CD8-positive, alpha-beta memory T cell (primary cell): ENCODE data around the gene ABHD17A. TPM values are rescaled to one million over a fixed set of nuclear protein-coding genes. Genes with fewer than 3 reads are reported as not detected.

Experiments used
- CTCF ChIA-PET: fragments of 350-600 bp; sonication (Branson Sonifier 250); formaldehyde crosslinking; loops from one replicate; lab custom pipeline; 2021; ENCODE audit warnings: antibody characterized with exemption; lab: Charles Lee
- POLR2A ChIA-PET: fragments of 350-600 bp; sonication (Branson Sonifier 250); formaldehyde crosslinking; loops from one replicate; lab custom pipeline; 2021; ENCODE audit warnings: antibody characterized with exemption; lab: Charles Lee
- DNase-seq, 5 donors: peaks; one replicate each; pipeline versions ENCODE4 v3.0.0 to v3.0.0-alpha.2; 2020 to 2022; ENCODE audit warnings: mixed read lengths in 1 of 5
- H3K27ac ChIP-seq: one replicate; pipeline ENCODE4 v1.7.0; 2013; ENCODE audit warnings: low read depth, mild to moderate bottlenecking, low read length, moderate library complexity
- H3K27me3 ChIP-seq: 2 replicates; pipeline ENCODE4 v1.7.0; 2013; ENCODE audit warnings: low read length, mild to moderate bottlenecking; ENCODE audit not compliant: insufficient read depth, poor library complexity, severe bottlenecking
- H3K36me3 ChIP-seq: 2 replicates; pipeline ENCODE4 v1.7.0; 2013; ENCODE audit warnings: mild to moderate bottlenecking, low read length, moderate library complexity; ENCODE audit not compliant: insufficient read depth
- H3K4me1 ChIP-seq: 2 replicates; pipeline ENCODE4 v1.7.0; 2013; ENCODE audit warnings: mild to moderate bottlenecking, low read length, moderate library complexity; ENCODE audit not compliant: insufficient read depth
- H3K4me3 ChIP-seq: 2 replicates; pipeline ENCODE4 v1.7.0; 2013; ENCODE audit warnings: mild to moderate bottlenecking, low read length
- H3K9me3 ChIP-seq: 2 replicates; pipeline ENCODE4 v1.7.0; 2013; ENCODE audit warnings: mild to moderate bottlenecking, low read length
- H3K27ac Mint-ChIP-seq, 8 donors: one replicate each; pipeline ENCODE4 v1.8.0; 2020 to 2021; ENCODE audit warnings: mixed read lengths in 8 of 8, mild to moderate bottlenecking in 6 of 8, inconsistent platforms in 3 of 8, moderate library complexity in 3 of 8
- H3K27me3 Mint-ChIP-seq, 2 donors: one replicate each; pipeline ENCODE4 v1.8.0; 2020 to 2021; ENCODE audit warnings: mixed read lengths in 2 of 2, mild to moderate bottlenecking in 1 of 2, moderate library complexity in 1 of 2
- H3K36me3 Mint-ChIP-seq, 3 donors: one replicate each; pipeline ENCODE4 v1.8.0; 2020 to 2021; ENCODE audit warnings: mixed read lengths in 3 of 3, inconsistent platforms in 1 of 3, mild to moderate bottlenecking in 1 of 3
- H3K4me1 Mint-ChIP-seq, 3 donors: one replicate each; pipeline ENCODE4 v1.8.0; 2020 to 2021; ENCODE audit warnings: mixed read lengths in 3 of 3, inconsistent platforms in 1 of 3, mild to moderate bottlenecking in 1 of 3
- H3K4me3 Mint-ChIP-seq, 7 donors: one replicate each; pipeline ENCODE4 v1.8.0; 2020 to 2021; ENCODE audit warnings: mixed read lengths in 7 of 7, mild to moderate bottlenecking in 6 of 7, moderate library complexity in 4 of 7, inconsistent platforms in 2 of 7
- H3K9me3 Mint-ChIP-seq, 5 donors: one replicate each; pipeline ENCODE4 v1.8.0; 2020 to 2022; ENCODE audit warnings: mixed read lengths in 5 of 5, mild to moderate bottlenecking in 3 of 5, moderate library complexity in 2 of 5, inconsistent platforms in 1 of 5
- polyA plus RNA-seq: library from polyadenylated mRNA; unstranded; fragments of 300-500 nt; fragmentation: Illumina TruSeq; gene quantifications from one replicate; pipeline ENCODE4 v1.2.3, GENCODE V29; 2021
- total RNA-seq, 2 experiments: library from RNA; stranded (reverse); gene quantifications; one replicate each; pipeline ENCODE4 v1.2.3, GENCODE V29; 2021

The ABHD17A gene
- total and polyA plus RNA-seq, 3 experiments from 2014 or later = 105 to 252 (median 114) TPM

DNA sequence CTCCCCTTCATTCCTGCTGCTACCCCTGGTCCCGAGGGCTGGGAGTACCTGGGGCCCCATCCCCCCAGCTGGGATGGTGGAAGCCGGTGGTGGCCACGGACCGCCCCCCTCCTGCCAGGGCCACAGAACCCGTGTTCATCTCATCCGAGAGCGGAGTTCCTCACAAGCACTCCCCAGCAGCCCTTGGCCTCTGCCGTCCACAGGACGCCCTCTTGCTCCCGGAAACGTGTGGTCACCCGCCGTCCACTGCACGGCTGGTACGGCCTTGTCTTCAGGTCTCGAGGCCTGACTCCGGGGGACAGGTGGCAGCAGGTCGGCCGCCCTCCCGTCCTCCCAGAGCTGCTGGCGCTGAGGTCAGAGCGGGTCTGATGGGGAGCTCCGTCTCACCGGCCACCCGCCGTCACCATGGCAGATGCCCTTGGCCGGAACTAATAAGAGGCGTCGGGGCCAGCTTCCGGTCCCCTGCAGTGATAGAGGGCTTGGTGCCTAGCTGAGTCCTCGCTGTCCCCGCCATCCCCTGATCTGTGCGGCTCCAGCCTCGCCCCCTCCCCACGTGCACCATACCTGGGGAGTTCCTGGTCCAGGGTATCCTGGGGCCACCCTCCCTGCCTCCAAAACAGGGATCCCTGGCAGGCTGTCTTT, 39.1 kb upstream of the ABHD17A start:
- H3K4me1 Mint-ChIP-seq = peaks cover 10 to 14% (median 12%) of the 10 kb centered on the region in 3 donors
- peak overlapping the region in 1 of 8 donors; percentile 46 for H3K27ac Mint-ChIP-seq
- CTCF ChIA-PET = no interaction called here
- peaks cover 0 to 25% (median 0%) of the 10 kb centered on the region in 3 donors for H3K36me3 Mint-ChIP-seq
- no peaks in the 10 kb centered on the region for H3K27me3 Mint-ChIP-seq
- H3K4me1 ChIP-seq = peaks cover 11% of the 10 kb centered on the region
- no peak overlapping the region for H3K4me3 ChIP-seq
- POLR2A ChIA-PET = no interaction called here
- no peaks in the 10 kb centered on the region for H3K27me3 ChIP-seq
- no peaks in the 10 kb centered on the region for H3K9me3 Mint-ChIP-seq
- no peak overlapping the region for H3K4me3 Mint-ChIP-seq
- no peak for DNase-seq
- no peaks in the 10 kb centered on the region for H3K9me3 ChIP-seq
- H3K27ac ChIP-seq = no peak overlapping the region
- no peaks in the 10 kb centered on the region for H3K36me3 ChIP-seq

DNA sequence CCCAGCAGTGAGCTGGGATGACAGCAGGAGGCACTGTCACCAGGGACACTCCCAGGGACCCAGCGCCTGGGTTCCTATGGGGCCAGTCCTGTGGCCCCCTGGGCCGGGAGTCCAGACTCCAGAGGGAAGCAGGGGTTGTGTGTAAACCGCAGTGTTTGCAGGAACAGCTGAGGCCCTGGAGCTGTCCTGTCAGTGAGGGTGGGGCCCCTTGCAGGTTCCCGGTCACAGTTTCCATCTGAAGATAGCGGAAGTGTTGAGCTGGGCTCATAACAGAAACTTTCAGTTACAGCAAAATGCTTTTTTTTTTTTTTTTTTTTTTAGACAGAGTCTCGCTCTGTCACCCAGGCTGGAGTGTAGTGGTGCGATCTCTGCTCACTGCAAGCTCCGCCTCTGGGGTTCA, 38.0 kb upstream of the ABHD17A start:
- H3K9me3 ChIP-seq = no peaks in the 10 kb centered on the region
- Mint-ChIP-seq H3K4me3 (no peak overlapping the region), H3K9me3 (no peaks in the 10 kb centered on the region), H3K27ac (no peak overlapping the region), H3K4me1 (peaks cover 7 to 10% (median 7%) of the 10 kb centered on the region in 3 donors), H3K36me3 (peaks cover 0 to 34% (median 0%) of the 10 kb centered on the region in 3 donors), H3K27me3 (no peaks in the 10 kb centered on the region)
- no peak overlapping the region for H3K27ac ChIP-seq
- H3K27me3 ChIP-seq = no peaks in the 10 kb centered on the region
- POLR2A ChIA-PET = interaction anchor here (0.6 to 0.7 kb wide), 3 partner anchors 68 to 193 kb away, joined by 3 to 4 read pairs (median 4); no protein-coding TSS in a partner anchor
- no peak for DNase-seq
- H3K36me3 ChIP-seq = no peaks in the 10 kb centered on the region
- H3K4me1 ChIP-seq = peaks cover 6% of the 10 kb centered on the region
- CTCF ChIA-PET = interaction anchor here (0.6 kb wide), 1 partner anchor 580 kb away, joined by 3 read pairs; no protein-coding TSS in a partner anchor
- no peak overlapping the region for H3K4me3 ChIP-seq

DNA sequence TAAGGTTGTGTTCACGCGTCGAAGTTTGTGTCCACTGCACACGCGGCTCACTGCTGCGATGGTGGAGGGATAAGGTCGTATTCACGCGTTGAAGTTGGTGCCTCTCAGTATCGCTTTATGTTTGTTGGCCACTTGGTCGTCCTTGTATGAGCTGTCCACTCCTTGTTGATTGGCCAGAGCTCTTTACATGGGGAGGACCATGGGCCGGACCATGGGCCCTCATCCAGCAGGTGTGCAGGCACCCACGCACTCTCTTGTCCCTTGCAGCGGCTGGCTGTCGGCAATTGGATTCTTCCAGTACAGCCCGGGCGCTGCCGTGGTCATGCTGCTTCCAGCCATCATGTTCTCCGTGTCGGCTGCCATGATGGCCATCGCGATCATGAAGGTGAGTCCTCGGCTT, 37.5 kb upstream of the ABHD17A start:
- no peak overlapping the region for H3K4me3 ChIP-seq
- H3K4me1 Mint-ChIP-seq = peaks cover 4 to 5% (median 4%) of the 10 kb centered on the region in 3 donors
- CTCF ChIA-PET = no interaction called here
- no peaks in the 10 kb centered on the region for H3K9me3 ChIP-seq
- peaks cover 0 to 38% (median 0%) of the 10 kb centered on the region in 3 donors for H3K36me3 Mint-ChIP-seq
- POLR2A ChIA-PET = interaction anchor here (0.6 to 0.7 kb wide), 3 partner anchors 68 to 193 kb away, joined by 3 to 4 read pairs (median 4); no protein-coding TSS in a partner anchor
- no peak for DNase-seq
- no peak overlapping the region for H3K27ac Mint-ChIP-seq
- no peak overlapping the region for H3K27ac ChIP-seq
- no peaks in the 10 kb centered on the region for H3K27me3 Mint-ChIP-seq
- H3K9me3 Mint-ChIP-seq = no peaks in the 10 kb centered on the region
- H3K4me1 ChIP-seq = peaks cover 4% of the 10 kb centered on the region
- H3K36me3 ChIP-seq = no peaks in the 10 kb centered on the region
- H3K4me3 Mint-ChIP-seq = no peak overlapping the region
- H3K27me3 ChIP-seq = no peaks in the 10 kb centered on the region

DNA sequence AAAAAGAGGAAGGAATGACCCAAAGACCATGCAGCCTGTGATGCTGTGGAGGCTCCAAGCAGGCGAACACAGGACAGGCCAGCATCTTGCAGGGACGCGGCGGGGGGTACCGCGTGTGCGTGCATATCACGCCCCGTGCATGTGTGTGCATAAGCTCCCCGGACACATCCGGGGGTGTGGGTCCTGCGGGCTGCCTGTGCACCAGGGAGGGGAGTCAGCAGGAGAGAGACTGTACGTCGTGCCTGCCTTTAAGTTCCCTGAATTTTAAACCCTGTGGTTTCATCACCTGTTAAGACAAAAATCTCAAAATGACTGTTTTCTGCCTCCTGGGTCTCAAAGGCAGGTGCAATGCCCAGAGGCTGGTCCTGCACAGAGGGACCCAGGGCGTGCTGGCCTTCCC, 36.5 kb upstream of the ABHD17A start:
- Mint-ChIP-seq H3K4me1 (peaks cover 0 to 1% (median 0%) of the 10 kb centered on the region in 3 donors), H3K4me3 (no peak overlapping the region), H3K27ac (peak overlapping the region in 2 of 8 donors; percentile 44 to 54), H3K9me3 (no peaks in the 10 kb centered on the region), H3K36me3 (peaks cover 0 to 43% (median 0%) of the 10 kb centered on the region in 3 donors), H3K27me3 (no peaks in the 10 kb centered on the region)
- Histone ChIP-seq H3K27ac (no peak overlapping the region), H3K4me1 (no peaks in the 10 kb centered on the region), H3K36me3 (no peaks in the 10 kb centered on the region), H3K4me3 (no peak overlapping the region), H3K27me3 (no peaks in the 10 kb centered on the region), H3K9me3 (no peaks in the 10 kb centered on the region)
- no peak for DNase-seq
- CTCF ChIA-PET = no interaction called here
- POLR2A ChIA-PET = no interaction called here

DNA sequence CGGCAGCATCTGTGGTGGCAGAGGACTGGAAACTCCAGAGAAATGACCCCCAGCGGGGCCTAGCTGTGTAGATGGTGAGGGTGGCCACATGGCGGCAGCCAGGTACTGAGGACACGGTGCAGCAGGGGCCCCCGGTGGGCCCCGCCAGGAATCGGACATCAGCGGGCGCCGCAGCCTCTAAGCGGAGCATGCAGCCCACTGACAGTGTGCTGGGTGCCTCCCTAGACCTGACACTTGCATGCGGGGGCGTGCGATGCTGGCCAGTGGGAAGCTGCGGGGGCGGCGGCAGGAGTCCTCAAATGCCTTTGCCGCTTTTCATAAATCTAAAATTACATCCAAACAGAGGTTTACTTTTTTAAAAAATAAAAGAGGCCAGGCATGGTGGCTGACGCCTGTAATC, 36.0 kb upstream of the ABHD17A start:
- Mint-ChIP-seq H3K27ac (peak overlapping the region in 1 of 8 donors; percentile 44), H3K36me3 (peaks cover 0 to 43% (median 0%) of the 10 kb centered on the region in 3 donors), H3K27me3 (no peaks in the 10 kb centered on the region), H3K4me1 (peaks cover 0 to 1% (median 0%) of the 10 kb centered on the region in 3 donors), H3K4me3 (no peak overlapping the region), H3K9me3 (no peaks in the 10 kb centered on the region)
- POLR2A ChIA-PET = no interaction called here
- CTCF ChIA-PET = no interaction called here
- H3K4me3 ChIP-seq = no peak overlapping the region
- no peaks in the 10 kb centered on the region for H3K27me3 ChIP-seq
- no peaks in the 10 kb centered on the region for H3K36me3 ChIP-seq
- H3K4me1 ChIP-seq = no peaks in the 10 kb centered on the region
- no peak overlapping the region for H3K27ac ChIP-seq
- DNase-seq = no peak
- H3K9me3 ChIP-seq = no peaks in the 10 kb centered on the region

DNA sequence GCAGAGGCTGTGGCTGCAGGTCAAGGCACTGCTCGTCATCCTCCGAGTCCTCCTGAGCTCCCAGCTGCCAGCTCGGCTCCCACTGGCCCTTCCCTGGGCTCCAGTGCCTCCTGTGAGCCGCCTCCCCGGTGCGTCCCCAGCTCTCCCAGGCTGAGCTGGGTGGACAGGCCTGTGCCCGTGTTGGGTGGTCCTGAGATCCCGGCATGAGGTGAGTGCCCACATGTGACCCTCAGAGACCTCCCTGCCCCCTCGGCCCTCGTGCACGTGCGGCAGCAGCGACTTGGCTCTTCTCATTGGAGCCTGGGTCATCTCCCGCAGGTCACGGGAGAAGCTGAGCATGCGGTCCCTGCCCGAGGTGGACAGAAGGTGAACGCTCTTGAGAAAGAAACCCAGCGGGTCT, 35.3 kb upstream of the ABHD17A start:
- H3K9me3 Mint-ChIP-seq = no peaks in the 10 kb centered on the region
- H3K27ac Mint-ChIP-seq = no peak overlapping the region
- H3K36me3 Mint-ChIP-seq = peaks cover 0 to 43% (median 0%) of the 10 kb centered on the region in 3 donors
- H3K4me3 Mint-ChIP-seq = no peak overlapping the region
- no peaks in the 10 kb centered on the region for H3K36me3 ChIP-seq
- no peak overlapping the region for H3K27ac ChIP-seq
- ChIA-PET CTCF (no interaction called here), POLR2A (no interaction called here)
- H3K4me1 ChIP-seq = no peaks in the 10 kb centered on the region
- peaks cover 0 to 1% (median 0%) of the 10 kb centered on the region in 3 donors for H3K4me1 Mint-ChIP-seq
- no peaks in the 10 kb centered on the region for H3K27me3 Mint-ChIP-seq
- H3K9me3 ChIP-seq = no peaks in the 10 kb centered on the region
- no peak for DNase-seq
- no peaks in the 10 kb centered on the region for H3K27me3 ChIP-seq
- H3K4me3 ChIP-seq = no peak overlapping the region

DNA sequence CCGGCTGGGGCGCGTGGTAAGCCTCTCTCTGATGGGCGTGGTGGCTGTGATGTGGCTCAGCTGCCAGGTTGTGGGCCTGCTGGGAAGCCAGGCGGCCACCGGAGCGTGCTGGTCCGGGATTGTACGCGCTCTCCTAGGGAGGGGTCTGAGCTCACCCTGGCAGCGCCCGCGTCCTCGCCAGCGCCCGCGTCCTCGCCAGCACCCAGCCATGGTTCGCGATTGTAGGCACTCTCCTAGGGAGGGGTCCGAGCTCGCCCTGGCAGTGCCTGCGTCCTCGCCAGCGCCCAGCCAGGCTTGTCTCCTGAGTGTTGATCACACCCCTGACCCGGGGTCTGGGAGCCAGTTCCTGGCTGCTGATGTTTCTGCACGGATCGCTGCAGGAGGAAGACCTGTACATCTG, 33.7 kb upstream of the ABHD17A start:
- H3K27me3 ChIP-seq = no peaks in the 10 kb centered on the region
- no peak for DNase-seq
- H3K9me3 ChIP-seq = no peaks in the 10 kb centered on the region
- CTCF ChIA-PET = interaction anchor here (1.6 kb wide), 1 partner anchor 10 kb away, joined by 3 read pairs; no protein-coding TSS in a partner anchor
- H3K27ac Mint-ChIP-seq = no peak overlapping the region
- peaks cover 0 to 38% (median 0%) of the 10 kb centered on the region in 3 donors for H3K36me3 Mint-ChIP-seq
- H3K27ac ChIP-seq = no peak overlapping the region
- peaks cover 0 to 1% (median 0%) of the 10 kb centered on the region in 3 donors for H3K4me1 Mint-ChIP-seq
- POLR2A ChIA-PET = no interaction called here
- no peak overlapping the region for H3K4me3 ChIP-seq
- no peak overlapping the region for H3K4me3 Mint-ChIP-seq
- no peaks in the 10 kb centered on the region for H3K27me3 Mint-ChIP-seq
- no peaks in the 10 kb centered on the region for H3K36me3 ChIP-seq
- no peaks in the 10 kb centered on the region for H3K4me1 ChIP-seq
- H3K9me3 Mint-ChIP-seq = no peaks in the 10 kb centered on the region

DNA sequence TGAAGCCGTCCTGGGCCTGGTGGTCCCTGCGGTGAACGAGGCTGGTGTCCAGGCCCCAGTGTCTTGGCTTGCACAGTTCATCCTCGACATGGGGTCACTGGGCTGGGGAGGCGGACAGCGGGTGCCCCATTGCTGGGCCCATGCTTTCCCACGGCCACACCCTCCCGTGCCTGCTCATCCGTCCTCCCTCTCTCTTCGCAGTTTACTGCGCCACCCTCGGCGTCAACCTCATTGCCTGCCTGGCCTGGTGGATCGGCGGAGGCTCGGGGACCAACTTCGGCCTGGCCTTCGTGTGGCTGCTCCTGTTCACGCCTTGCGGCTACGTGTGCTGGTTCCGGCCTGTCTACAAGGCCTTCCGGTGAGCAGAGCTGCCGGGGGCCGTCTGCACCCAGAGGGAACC, 32.6 kb upstream of the ABHD17A start:
- no peaks in the 10 kb centered on the region for H3K27me3 Mint-ChIP-seq
- H3K4me3 Mint-ChIP-seq = no peak overlapping the region
- Histone ChIP-seq H3K4me1 (no peaks in the 10 kb centered on the region), H3K27ac (no peak overlapping the region), H3K9me3 (no peaks in the 10 kb centered on the region), H3K36me3 (no peaks in the 10 kb centered on the region), H3K27me3 (no peaks in the 10 kb centered on the region), H3K4me3 (no peak overlapping the region)
- no peak for DNase-seq
- no peaks in the 10 kb centered on the region for H3K9me3 Mint-ChIP-seq
- H3K27ac Mint-ChIP-seq = no peak overlapping the region
- peaks cover 0 to 39% (median 0%) of the 10 kb centered on the region in 3 donors for H3K36me3 Mint-ChIP-seq
- peaks cover 0 to 1% (median 0%) of the 10 kb centered on the region in 3 donors for H3K4me1 Mint-ChIP-seq
- CTCF ChIA-PET = no interaction called here
- POLR2A ChIA-PET = interaction anchor here (0.7 kb wide), 1 partner anchor 73 kb away, joined by 6 read pairs; no protein-coding TSS in a partner anchor
